22Rv1 (cell line): ENCODE measurements around the gene PKP4.

ENCODE experiments used
- CTCF ChIP-seq: fragments of 450-650 bp; IDR thresholded peaks from 2 replicates; pipeline ENCODE4 v1.5.1; 2017; ENCODE audit warnings: mild to moderate bottlenecking
- ZFX ChIP-seq: fragments of 450-650 bp; IDR thresholded peaks from 2 replicates; pipeline ENCODE4 v1.6.1; 2017; ENCODE audit warnings: antibody characterized with exemption, borderline replicate concordance

GRCh38 chr2:158518084-158518483, 61.3 kb downstream of the PKP4 start:
- TF ChIP-seq CTCF (no peak), ZFX (no peak)
